NCI-H2227 (cell line): Measurements from ENCODE around the gene GMFB.

Source experiments
- DNase-seq: peaks from one replicate; lab custom pipeline; 2025; ENCODE audit not compliant: unreplicated experiment; lab: John Stamatoyannopoulos, UW

Gene GMFB

DNA sequence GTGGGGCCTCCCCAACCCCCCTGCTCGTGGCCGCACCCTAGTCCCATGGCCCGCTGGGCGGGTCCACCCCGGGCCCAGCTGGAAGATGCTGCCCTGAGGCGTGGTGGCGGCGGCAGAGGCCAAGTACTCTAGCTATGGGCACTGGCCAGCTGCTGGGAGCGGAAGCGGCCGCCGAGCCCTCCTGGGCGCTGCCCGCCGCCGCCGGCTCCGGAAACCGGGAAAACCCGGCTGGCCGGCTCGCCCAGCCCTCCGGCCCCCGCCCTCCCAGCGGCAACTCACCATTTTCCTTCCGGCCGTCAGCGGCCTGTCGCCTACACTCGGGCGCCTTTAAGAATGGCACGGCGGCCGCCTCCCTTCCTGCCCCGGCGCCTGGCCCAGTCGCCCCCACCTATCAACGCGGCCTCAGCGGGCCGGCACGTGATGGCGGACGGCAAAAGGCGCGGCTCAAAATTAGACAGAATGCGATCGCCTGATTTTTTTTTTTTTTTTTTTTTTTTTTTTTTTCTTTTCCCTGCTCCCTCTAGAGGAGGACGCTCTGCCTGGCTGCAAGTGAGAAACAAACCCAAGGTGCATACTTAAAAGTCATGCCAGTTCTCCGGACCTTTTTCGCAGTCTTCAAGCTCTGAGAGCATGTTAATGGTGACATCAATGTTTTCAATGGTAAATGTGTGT, at the start of gene GMFB:
GMFB (minus strand) TSS at position 335 of the 672 bp plus-strand sequence; CDS start at position 282, 53 bp downstream.
- peak; percentile 95 for DNase-seq

DNA sequence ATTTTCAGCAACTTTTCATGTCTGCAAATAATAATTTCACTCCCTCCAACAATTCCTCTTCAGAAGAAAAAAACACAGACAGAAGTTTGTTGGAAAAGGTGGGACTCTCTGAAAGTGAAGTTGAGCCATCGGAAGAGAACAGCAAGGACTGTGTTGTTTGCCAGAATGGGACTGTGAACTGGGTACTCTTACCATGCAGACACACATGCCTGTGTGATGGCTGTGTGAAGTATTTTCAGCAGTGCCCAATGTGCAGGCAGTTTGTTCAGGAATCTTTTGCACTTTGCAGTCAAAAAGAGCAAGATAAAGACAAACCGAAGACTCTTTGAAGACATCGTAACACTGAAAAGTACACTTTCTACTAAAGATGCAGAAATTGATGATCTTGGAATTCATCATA, 49.3 kb upstream of the GMFB start:
- DNase-seq = no peak

DNA sequence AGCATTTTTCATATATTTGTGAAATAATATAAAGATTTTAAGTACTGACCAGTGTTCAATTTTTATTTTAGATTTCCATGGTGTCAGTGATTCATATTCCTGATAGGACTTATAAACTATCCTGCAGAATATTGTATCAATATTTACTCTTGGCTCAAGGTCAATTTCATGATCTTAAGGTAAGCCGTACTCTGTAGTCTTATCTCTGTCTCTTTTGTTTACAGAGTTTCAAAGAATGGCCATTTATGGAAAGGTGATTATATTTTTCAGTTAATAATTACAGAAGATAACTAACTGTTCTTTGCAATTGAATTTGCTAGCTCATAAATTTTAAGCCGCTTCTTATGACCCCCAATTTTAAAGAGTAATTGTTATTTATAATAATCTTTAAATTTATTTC, 48.9 kb upstream of the GMFB start:
- no peak for DNase-seq

DNA sequence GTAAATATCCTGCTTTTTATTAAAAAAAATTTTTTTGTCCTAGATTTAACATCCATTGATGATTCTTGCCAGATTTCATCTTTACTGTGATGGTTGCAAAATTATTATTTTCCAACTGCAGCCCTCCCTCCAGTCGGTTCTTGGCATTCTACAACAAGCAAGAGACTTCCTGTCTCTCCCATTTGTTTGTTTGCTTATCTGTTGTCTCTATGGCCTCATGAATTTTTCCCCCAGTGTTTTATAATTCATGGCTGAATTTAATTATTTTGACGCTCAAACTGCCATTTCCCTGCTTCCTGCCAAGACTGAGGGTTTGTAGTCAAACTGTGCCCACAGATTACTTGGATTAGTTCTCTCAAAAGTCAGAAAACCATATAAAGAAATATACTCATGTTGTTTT, 46.9 kb upstream of the GMFB start:
- no peak for DNase-seq

DNA sequence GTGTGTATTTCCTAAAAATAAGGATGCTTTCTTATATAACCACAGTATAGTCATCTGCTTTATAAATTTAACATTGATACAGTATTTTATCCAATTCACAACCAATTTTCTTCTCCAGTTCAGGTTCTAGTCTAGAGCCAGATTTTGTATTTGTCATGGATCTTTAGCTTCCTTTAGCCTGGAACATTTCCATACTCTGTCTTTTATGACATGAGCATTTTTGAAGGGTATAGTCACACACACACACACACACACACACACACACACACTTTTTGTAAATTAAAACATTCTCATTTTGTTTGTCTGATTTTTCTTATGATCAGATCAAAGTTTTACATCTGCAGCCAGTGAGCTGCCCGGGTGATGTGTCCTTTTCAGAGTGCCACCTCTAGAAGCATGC, 46.3 kb upstream of the GMFB start:
- no peak for DNase-seq

DNA sequence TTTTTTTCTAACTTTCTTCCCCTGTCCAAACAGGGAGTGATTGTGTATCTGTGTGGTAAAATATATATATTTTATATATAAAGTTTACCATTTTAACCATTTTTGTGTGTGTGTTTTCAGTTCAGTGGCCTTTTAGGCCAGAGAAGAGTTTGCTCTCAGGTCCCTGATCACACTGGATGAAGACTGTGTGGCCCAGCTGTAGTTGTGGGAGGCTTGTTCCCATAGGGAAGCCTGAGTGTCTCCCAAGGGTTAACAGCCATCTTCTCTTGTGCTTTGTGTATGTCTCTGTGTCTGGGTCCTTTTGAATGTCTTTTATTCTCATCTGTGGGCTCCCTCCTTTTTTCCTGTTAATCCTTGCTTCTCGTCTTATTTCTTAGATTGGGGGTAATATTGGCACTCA, 44.3 kb upstream of the GMFB start:
- no peak for DNase-seq

DNA sequence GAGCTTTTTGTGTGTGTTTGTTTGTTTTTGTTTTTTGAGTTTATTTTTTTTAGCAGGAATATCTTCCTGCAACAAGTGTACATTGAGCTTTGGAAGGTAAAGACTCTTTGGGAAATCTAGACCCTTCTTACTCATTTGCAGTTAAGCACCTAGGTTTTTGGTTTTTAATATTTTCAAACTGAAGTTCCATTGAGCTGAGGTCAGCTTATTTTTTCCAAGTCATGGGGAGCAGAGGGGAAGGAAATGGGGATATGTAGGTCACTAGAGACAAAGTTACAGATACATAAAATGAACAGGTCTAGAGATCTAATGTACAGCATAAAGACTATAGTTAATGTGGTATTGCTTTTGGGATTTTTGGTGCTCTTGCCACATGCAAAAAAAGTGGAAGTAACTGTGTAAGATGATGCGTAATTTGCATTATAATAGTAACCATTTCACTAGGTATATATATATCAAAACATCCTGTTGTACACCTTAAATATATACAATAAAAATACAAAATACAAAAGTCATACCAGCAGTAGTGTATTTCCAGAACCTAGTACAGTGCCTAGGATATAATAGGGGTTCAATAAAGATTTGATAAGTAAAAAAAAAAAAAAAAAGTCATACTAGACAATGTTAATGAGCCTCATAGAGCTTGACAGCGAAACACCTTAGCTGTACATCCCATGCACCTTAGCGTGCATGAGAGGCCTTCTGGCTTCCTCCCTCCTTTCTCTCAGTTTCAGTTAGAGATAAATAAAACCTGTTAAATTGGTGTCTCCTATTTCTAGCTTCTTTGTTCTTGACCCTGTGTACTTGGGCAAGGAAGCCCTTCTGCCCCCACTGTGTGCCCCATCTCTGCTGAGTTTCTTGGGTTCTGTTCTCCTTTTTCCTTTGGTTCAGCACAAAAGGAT, 43.6 kb upstream of the GMFB start:
- DNase-seq = no peak

DNA sequence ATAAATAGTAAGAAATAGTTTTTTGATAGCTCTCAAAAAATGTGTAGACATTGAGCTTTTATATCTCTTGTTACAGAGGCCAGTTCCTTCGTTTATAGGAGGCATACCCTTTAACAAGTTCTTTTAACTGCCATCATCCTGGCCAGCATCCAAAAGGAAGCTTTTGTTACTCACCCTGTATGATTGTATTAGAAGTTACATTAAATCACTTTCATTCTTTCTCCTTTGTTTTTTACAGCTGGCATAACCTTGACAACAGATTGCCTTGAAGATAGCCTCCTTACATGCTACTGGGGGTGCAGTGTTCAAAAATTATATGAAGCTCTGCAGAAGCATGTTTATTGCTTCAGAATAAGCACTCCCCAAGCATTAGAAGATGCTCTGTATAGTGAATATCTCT, 41.0 kb upstream of the GMFB start:
- no peak for DNase-seq

DNA sequence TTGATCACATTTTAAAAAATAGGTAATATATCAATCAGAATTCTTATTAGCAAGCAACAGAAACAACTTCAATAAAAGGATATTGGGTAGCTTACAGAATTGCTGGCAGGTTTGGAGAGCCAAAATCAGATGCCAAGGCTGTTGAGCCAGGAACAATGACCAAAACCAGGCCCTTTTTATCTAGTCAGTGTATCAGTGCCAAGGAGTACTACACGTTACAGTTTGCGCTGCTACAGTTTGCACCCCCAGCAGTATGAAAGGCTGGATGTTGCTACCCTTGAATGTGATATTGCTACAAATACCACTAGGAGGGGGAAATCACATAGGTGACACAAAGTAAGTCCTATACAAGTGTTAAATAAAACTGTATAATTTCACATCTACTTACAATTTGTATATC, 40.2 kb upstream of the GMFB start:
- DNase-seq = no peak

DNA sequence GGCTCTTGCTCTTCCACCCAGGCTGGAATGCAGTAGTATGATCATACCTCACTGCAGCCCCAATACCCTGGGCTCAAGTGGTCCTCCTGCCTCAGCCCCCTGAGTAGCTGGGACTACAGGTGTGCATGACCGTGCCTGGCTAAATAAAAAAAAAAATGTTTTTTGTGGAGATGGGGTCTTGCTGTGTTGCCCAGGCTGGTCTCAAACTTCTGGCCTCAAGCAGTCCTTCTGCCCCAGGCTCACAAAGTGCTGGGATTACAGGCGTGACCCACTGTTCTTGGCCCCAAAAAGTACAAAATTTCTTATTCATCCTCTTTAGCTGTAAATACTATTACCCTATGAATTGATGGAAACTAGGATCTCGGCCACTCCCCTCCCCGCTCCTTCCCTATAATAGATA, 35.6 kb upstream of the GMFB start:
- no peak for DNase-seq

DNA sequence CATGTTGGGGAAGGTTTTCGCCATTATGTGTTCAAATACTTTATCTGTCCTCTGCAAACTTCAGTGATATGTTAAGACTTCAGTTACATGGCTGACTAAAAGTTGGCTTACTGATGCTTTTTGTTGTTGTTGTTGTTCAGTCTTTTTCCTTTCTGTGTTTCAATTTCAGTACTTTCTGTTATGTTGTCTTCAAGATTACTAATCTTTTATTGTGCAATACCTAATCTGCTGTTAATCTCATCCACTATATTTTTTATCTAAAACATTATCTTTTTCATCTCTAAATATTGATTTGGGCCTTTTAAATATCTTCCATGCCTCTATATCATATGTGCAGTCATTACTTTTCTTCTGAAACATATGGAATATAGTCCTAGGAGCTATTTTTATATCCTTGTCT, 27.9 kb upstream of the GMFB start:
- no peak for DNase-seq

DNA sequence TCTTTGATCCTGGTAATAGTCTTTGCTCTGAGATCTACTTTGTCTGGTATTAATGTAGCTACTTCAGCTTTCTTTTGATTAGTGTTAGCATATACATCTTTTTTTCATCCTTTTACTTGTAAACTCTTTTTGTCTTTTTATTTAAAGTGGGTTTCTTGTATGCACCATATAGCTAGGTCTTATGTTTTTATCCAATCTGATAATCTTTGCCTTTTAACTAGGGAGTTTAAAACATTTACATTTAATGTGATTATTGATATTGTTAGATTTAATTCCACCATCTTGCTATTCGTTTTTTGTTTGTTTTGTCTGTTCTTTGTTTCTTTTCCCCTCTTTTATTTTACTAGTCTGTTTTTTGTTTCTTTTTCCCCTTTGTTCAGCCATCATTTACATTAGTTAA, 26.9 kb upstream of the GMFB start:
- no peak for DNase-seq

DNA sequence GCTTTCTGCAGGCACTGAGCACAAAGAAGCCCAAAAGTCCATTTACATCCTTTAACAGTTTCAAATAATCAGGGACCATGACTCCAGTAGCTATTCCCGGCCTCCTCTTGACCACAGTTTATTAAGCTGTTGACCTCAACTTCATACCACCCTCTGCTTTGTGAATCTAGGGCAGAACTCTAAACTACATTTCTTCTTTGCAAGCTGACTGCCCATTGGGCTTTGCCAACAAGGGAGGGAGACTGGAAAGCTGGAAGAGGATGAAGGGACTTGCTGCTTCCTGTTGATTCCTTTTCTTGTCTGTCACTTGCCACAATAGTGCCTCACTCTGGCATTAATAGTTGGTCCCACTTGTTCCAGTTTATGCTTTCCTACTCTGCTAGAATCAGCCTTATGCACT, 23.6 kb upstream of the GMFB start:
- DNase-seq = peak; percentile 10

DNA sequence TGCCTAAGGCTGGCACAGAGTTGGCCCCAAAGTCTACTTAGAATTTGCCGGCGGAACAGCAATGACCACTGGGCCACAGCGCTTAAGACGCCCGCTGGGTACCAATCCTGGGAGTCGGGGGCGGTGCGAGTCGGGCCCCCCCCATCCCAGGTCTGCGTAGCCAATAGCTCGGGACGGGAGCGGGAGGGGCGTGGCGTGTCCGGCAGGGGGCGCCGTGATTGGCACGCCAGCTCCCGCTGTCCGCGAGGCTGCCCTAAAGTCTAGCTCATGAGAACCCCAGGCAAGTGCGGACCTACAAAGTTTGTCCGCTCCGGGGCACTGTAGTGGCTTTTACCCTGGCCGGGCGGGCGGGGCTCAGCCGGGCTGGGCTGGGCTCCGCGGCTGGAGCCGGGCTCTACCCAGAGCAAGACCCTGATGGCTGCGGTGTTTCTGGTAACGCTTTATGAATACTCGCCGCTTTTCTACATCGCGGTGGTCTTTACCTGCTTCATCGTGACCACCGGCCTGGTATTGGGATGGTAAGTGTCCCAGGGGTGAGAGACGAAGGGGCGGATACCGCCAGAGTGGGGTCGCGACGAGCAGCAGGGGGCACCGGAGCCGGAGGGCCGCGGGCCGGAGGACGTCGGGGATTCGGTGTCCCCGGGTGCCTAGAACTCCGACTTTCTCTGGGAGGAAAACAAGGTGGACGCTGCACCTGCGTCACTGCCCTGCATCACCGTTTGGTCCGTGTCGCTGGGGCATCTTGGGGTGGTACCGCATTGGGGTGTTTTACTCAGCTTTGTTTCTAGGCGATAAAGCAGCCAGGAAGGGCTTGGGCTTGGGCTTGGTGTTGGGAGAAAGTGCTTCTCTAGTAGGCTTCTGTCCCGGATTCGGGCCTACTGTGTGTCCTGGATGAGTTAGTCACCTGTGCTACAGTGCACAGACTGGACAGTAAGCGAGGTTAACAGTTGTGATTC, 21.0 kb upstream of the GMFB start, which contains the start of gene CGRRF1:
CGRRF1 (plus strand) TSS at position 361 of the 956 bp plus-strand sequence; CDS start at position 415, 54 bp downstream.
- peak; percentile 98 for DNase-seq

DNA sequence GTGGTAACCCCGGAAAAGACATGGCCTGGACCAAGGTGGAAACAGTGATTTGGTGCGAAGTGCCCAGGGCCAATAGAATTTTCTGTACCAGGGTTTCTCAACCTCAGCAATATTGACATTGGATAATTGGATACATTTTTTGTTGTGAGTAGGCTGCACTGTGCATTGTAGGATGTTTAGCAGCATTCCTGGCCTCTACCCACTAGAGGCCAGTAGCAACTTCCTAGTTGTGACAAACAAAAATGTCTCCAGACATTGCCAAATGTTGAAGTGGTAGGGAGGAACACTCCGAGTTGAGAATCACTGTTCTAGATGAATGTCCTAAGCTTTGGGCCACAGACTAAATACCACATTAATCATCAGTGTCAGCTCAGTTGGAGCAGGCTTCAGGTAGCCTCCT, 14.7 kb upstream of the GMFB start:
- DNase-seq = peak; percentile 19

DNA sequence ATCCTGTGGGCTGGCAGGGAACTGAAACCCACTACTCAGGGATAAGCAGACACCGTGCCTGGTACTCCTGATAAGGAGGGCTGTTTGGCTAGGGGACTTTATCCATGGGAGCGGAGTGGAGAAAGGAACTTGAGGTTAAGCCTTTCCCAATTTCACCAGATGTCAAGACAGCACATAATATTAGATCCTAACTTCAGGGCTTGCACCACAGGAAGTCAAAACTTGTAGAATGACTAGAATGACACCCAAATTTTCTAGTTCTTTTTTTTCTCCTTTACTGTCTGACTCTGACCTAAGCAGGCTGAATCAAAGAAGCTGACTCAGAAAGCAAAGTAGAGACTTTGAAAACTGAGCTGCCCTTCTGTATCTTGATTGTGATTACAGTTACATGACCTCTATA, 13.8 kb upstream of the GMFB start:
- no peak for DNase-seq

DNA sequence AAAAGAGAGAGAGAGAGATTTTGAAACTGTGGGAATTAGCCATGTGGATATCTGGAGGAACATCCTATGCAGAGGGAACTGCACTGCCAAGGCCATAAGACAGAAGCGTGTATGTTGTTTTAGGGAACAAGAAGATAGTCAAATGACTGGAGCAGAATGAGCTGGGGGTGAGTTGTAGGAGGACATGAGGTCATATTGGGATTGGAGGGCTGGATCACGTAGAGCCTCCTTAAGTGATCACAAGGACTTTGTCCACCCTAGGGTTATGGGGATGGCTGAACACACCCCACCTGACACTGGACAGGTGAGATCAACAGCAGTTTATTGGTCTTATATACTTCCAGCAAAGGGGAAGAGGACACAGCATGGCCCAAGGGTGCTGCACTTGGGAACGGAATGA, 12.7 kb upstream of the GMFB start:
- no peak for DNase-seq

DNA sequence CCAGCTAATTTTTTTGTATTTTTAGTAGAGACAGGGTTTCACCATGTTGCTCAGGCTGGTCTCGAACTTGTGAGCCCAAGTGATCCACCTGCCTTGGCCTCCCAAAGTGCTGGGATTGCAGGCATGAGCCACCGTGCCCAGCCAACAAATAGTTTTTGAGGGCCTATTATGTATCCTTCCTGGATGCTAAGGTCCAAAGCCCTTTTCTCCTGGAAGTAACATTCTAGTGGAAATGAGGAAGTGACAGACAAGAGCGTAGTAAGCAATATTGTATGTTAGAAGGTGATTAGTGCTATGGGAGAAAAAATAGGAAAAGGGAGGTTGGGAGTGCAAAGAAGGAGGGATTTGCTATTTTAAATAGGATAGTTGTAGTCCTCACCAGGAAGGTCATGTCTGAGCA, 12.0 kb upstream of the GMFB start:
- no peak for DNase-seq

DNA sequence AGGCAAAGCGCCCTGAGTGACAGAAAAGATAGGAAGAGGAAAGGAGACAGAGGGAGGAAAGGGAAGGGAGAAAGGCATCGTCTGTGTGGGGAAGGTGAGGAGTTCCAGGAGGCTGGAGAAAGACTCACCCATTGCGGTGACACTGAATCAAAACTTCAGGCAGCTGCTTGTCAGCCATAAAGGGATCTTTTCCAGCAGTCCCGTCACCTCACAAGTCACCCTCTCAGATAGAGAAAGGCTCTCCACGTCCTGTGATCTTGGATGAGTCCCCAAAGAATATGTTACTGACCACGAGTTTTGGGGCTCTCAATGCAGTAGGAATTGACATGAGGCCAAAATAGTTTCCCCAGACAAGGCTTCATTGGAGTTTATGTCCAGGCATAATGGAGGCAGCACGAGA, 9.8 kb upstream of the GMFB start:
- no peak for DNase-seq

DNA sequence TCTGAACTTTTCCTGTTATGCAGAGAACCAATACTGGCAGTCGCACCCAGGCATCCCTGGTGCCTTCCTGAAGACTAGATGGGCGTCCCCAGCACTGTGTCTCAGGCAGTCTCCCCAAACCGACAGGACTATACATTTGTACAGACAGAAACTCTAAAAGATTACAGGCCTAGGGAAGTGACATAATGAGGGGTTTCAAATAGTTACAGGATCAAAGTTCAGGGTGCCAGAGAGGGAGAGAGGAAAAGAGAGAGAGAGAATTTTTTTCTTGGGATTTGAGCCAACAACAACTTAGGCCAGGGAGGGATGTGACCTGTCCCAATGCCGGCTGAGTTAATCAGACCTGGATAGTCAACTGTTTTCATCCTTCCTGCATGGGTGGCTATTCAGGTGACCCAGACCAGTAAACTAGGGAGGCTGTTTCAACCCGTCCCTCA, 9.3 kb upstream of the GMFB start:
- DNase-seq = no peak

DNA sequence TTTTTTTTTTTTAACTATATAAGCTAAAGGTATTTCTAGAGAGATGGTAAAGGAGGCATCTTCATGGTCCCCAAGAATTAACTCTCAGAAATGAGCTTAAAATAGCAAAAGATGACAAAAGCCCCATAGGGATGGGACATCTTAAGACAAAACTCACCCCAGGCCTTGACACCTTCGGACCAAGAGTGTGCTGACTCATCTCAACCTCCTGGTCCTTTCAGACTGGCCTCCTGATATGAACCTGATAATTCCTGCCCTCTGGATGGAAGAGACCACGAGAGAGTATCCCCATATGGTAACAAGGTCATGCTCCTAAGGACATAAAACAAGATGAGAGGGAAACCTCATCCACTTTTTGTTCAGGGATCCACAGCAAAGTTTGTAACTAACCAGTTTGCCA, 8.4 kb upstream of the GMFB start:
- DNase-seq = no peak
